ENCODE results near the gene CCDC178. TPM values are rescaled to one million over a fixed set of nuclear protein-coding genes. Genes with fewer than 3 reads are reported as not detected.

The CCDC178 gene
- polyA plus RNA-seq, 2 of the 4 experiments (the other 2 are of a cell fraction): 0.06 TPM; not detected in 1

GRCh38 chr18:33427549-33427948 is 13.0 kb downstream of the CCDC178 start:
- ChIA-PET POLR2A (no interaction called here), CTCF (no interaction called here)
- no peaks in the 10 kb centered on the region for H3K9me3 ChIP-seq

More at GRCh38 chr18:33427549-33427948, 13.0 kb downstream of the CCDC178 start:
- Histone ChIP-seq H3K27ac (no peak overlapping the region), H3K4me1 (no peaks in the 10 kb centered on the region), H3K4me2 (no peak overlapping the region), H3K4me3 (no peak overlapping the region)
- DNase-seq (ENCODE audit: low read depth in 1 of 2, low spot score in 1 of 2) (no peak), FAIRE-seq (no peak), ATAC-seq (no peak)
- TF ChIP-seq ATOH8 (CRISPR knock-in tag; IDR thresholded peaks at IDR 0.05; ENCODE audit: low read depth): no peak
- no peak for TF ChIP-seq BHLHE40 (IDR thresholded peaks at IDR 0.05; ENCODE audit: low read depth, low read length)
- TF ChIP-seq HOXB13 (CRISPR knock-in tag; IDR thresholded peaks at IDR 0.05; ENCODE audit: low read depth): no peak
- TF ChIP-seq HDAC2 (IDR thresholded peaks at IDR 0.05): no peak
- no peak for TF ChIP-seq CHD4 (IDR thresholded peaks at IDR 0.05; ENCODE audit: borderline replicate concordance)
- no peak for TF ChIP-seq HOXB5 (CRISPR knock-in tag; IDR thresholded peaks at IDR 0.05)
- TF ChIP-seq PHF8 (IDR thresholded peaks at IDR 0.05; ENCODE audit: borderline replicate concordance, low read depth): no peak
- no peak for TF ChIP-seq ZNF302 (CRISPR knock-in tag; IDR thresholded peaks at IDR 0.05)
- no peak for TF ChIP-seq HMGXB4 (CRISPR knock-in tag; IDR thresholded peaks at IDR 0.05; ENCODE audit: borderline replicate concordance)
- TF ChIP-seq PBX3 (IDR thresholded peaks at IDR 0.05): no peak
- TF ChIP-seq ELK1 (IDR thresholded peaks at IDR 0.05; ENCODE audit: low read depth, low read length): no peak
- no peak for TF ChIP-seq KDM5A (IDR thresholded peaks at IDR 0.05)
- no peak for TF ChIP-seq ZSCAN20 (CRISPR knock-in tag; IDR thresholded peaks at IDR 0.05)
- no peak for TF ChIP-seq POLR2AphosphoS2 (conservative IDR thresholded peaks at IDR 0.05; ENCODE audit: low read length)
- TF ChIP-seq CTCF (IDR thresholded peaks at IDR 0.05): no peak
- TF ChIP-seq ZC3H11A (IDR thresholded peaks at IDR 0.05): no peak
- TF ChIP-seq USF2 (IDR thresholded peaks at IDR 0.05): no peak
- TF ChIP-seq EHMT2 (IDR thresholded peaks at IDR 0.05; ENCODE audit: low read depth): no peak
- 12% methylated on average over 2 of the region's 2 CpGs for WGBS (ENCODE audit: missing lambda C conversion rate)
